Activated CD8-positive, alpha-beta memory T cell treated with anti-CD3 and anti-CD28 coated beads, Interleukin-2, amount 50 U/mL, for 4 hours (primary cell): ENCODE results near the gene TAF1.
"Not testable (repeated sequence)": the region's sequence is repeated elsewhere in the genome, so short reads cannot be mapped to it uniquely, and the experiment has no call there.

ENCODE experiments used
- DNase-seq: peaks from one replicate; pipeline ENCODE4 v3.0.0-alpha.2; 2020

Gene TAF1

DNA sequence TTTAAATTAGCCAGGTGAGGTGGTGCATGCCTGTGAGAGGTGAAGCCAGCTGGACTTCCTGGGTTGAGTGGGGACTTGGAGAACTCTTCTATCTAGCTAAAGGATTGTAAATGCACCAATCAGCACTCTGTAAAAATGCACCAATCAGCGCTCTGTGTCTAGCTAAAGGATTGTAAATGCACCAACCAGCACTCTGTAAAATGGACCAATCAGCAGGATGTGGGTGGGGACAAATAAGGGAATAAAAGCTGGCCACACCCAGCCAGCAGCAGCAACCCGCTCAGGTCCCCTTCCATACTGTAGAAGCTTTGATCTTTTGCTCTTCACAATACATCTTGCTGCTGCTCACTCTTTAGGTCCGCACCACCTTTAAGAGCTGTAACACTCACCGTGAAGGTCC lies 147.6 kb downstream of the TAF1 start:
- not testable (repeated sequence) for DNase-seq

DNA sequence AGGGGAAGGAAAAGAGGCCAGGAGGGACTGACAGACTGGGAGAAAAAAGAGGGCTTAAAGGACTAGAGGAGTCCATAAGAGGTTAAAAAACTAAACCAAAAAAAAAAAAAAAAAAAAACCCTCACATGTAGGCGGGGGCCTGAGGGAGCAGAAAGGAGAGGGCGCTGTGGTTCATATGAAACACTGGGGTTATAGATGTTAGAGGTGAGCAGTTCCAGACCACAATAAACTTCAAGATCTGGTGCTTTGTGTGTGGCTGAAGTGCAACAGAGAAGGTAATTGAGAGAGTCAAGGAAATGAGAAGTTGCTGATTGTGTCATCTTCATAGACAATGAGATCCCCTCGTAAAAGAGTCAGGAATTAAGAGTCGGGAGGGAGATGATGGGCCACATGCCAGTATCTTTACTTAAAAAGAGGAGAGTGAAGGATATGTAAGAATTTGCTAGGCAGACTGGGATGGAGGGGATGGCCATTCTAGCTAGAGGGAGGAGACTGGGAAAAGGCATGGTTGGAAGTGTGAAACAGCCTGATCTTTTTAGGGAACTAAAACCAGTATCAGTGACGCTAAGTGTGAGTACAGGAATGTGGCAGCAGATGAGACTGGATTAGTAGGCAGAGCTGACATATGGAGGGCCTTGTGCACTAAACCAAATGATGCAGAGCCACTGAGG lies 148.3 kb downstream of the TAF1 start:
- DNase-seq: peak; percentile 17

GRCh38 chrX:71515038-71515396 lies 148.9 kb downstream of the TAF1 start:
- no peak for DNase-seq
